ENCODE data around the gene STAT5B. TPM values are rescaled to one million over a fixed set of nuclear protein-coding genes. Genes with fewer than 3 reads are reported as not detected.
"Not testable (repeated sequence)": the region's sequence is repeated elsewhere in the genome, so short reads cannot be mapped to it uniquely, and the experiment has no call there.

STAT5B gene
- total RNA-seq, 1 donor from 2014 or later = 184 TPM

GRCh38 chr17:42312035-42312284, 35.8 kb upstream of the STAT5B start:
- intact Hi-C loops (cut with micrococcal nuclease) = loop anchor here (1.0 to 5.0 kb wide), 3 partner anchors 22 to 215 kb away; no protein-coding TSS in a partner anchor
- Mint-ChIP-seq H3K27ac (peak overlapping the region; percentile 77), H3K27me3 (no peaks in the 10 kb centered on the region), H3K9me3 (no peaks in the 10 kb centered on the region), H3K36me3 (ENCODE audit: low read depth) (peaks cover 79% of the 10 kb centered on the region), H3K4me3 (peak overlapping the region; percentile 81), H3K4me1 (peaks cover 60% of the 10 kb centered on the region)
- peak; percentile 62 for DNase-seq

GRCh38 chr17:42311240-42312034, 35.2 kb upstream of the STAT5B start:
- H3K27ac Mint-ChIP-seq = peak overlapping the region; percentile 77
- DNase-seq = peak; percentile 66
- no peaks in the 10 kb centered on the region for H3K9me3 Mint-ChIP-seq
- peaks cover 61% of the 10 kb centered on the region for H3K4me1 Mint-ChIP-seq
- intact Hi-C loops (cut with micrococcal nuclease) = loop anchor here (1.0 to 5.0 kb wide), 3 partner anchors 21 to 216 kb away; no protein-coding TSS in a partner anchor
- H3K36me3 Mint-ChIP-seq (ENCODE audit: low read depth) = peaks cover 77% of the 10 kb centered on the region
- H3K27me3 Mint-ChIP-seq = no peaks in the 10 kb centered on the region
- peak overlapping the region; percentile 81 for H3K4me3 Mint-ChIP-seq

GRCh38 chr17:42310787-42311215, 34.6 kb upstream of the STAT5B start:
- DNase-seq = peak; percentile 65
- Mint-ChIP-seq H3K36me3 (ENCODE audit: low read depth) (peaks cover 81% of the 10 kb centered on the region), H3K9me3 (no peaks in the 10 kb centered on the region), H3K27me3 (no peaks in the 10 kb centered on the region), H3K4me3 (peak overlapping the region; percentile 81), H3K27ac (peak overlapping the region; percentile 77), H3K4me1 (peaks cover 63% of the 10 kb centered on the region)
- intact Hi-C loops (cut with micrococcal nuclease) = loop anchor here (5.0 kb wide), 1 partner anchor 216 kb away; no protein-coding TSS in a partner anchor

GRCh38 chr17:42309986-42310786, 34.0 kb upstream of the STAT5B start:
- H3K9me3 Mint-ChIP-seq = no peaks in the 10 kb centered on the region
- H3K4me3 Mint-ChIP-seq = peak overlapping the region; percentile 81
- DNase-seq = no peak
- peaks cover 57% of the 10 kb centered on the region for H3K4me1 Mint-ChIP-seq
- H3K27ac Mint-ChIP-seq = peak overlapping the region; percentile 84
- H3K27me3 Mint-ChIP-seq = no peaks in the 10 kb centered on the region
- intact Hi-C loops (cut with micrococcal nuclease) = loop anchor here (5.0 kb wide), 1 partner anchor 217 kb away; no protein-coding TSS in a partner anchor
- H3K36me3 Mint-ChIP-seq (ENCODE audit: low read depth) = peaks cover 77% of the 10 kb centered on the region

GRCh38 chr17:42309142-42309541, 33.0 kb upstream of the STAT5B start:
- Mint-ChIP-seq H3K27me3 (no peaks in the 10 kb centered on the region), H3K4me1 (peaks cover 59% of the 10 kb centered on the region), H3K36me3 (ENCODE audit: low read depth) (peaks cover 84% of the 10 kb centered on the region), H3K27ac (peak overlapping the region; percentile 84), H3K9me3 (no peaks in the 10 kb centered on the region), H3K4me3 (no peak overlapping the region)
- DNase-seq = no peak
- intact Hi-C loops (cut with micrococcal nuclease) = no loop called here

GRCh38 chr17:42308446-42308845, 32.3 kb upstream of the STAT5B start:
- no peak overlapping the region for H3K4me3 Mint-ChIP-seq
- H3K27ac Mint-ChIP-seq = peak overlapping the region; percentile 67
- intact Hi-C loops (cut with micrococcal nuclease) = loop anchor here (1.0 kb wide), 1 partner anchor 86 kb away; no protein-coding TSS in a partner anchor
- peaks cover 84% of the 10 kb centered on the region for H3K36me3 Mint-ChIP-seq (ENCODE audit: low read depth)
- no peaks in the 10 kb centered on the region for H3K27me3 Mint-ChIP-seq
- peaks cover 57% of the 10 kb centered on the region for H3K4me1 Mint-ChIP-seq
- DNase-seq = no peak
- no peaks in the 10 kb centered on the region for H3K9me3 Mint-ChIP-seq

GRCh38 chr17:42307362-42307927, 31.3 kb upstream of the STAT5B start:
- H3K4me1 Mint-ChIP-seq = peaks cover 50% of the 10 kb centered on the region

GRCh38 chr17:42306385-42306667, 30.1 kb upstream of the STAT5B start:
- H3K4me3 Mint-ChIP-seq = no peak overlapping the region
- peak overlapping the region; percentile 69 for H3K27ac Mint-ChIP-seq
- intact Hi-C loops (cut with micrococcal nuclease) = no loop called here
- peaks cover 44% of the 10 kb centered on the region for H3K4me1 Mint-ChIP-seq
- peaks cover 88% of the 10 kb centered on the region for H3K36me3 Mint-ChIP-seq (ENCODE audit: low read depth)
- H3K9me3 Mint-ChIP-seq = no peaks in the 10 kb centered on the region
- no peak for DNase-seq
- H3K27me3 Mint-ChIP-seq = no peaks in the 10 kb centered on the region

More at GRCh38 chr17:42307362-42307927, 31.3 kb upstream of the STAT5B start:
- Mint-ChIP-seq H3K4me3 (no peak overlapping the region), H3K27ac (peak overlapping the region; percentile 73), H3K27me3 (no peaks in the 10 kb centered on the region), H3K9me3 (no peaks in the 10 kb centered on the region), H3K36me3 (ENCODE audit: low read depth) (peaks cover 85% of the 10 kb centered on the region)
- no peak for DNase-seq
- intact Hi-C loops (cut with micrococcal nuclease) = no loop called here

- Mint-ChIP-seq H3K36me3 (ENCODE audit: low read depth) (peaks cover 88% of the 10 kb centered on the region), H3K9me3 (no peaks in the 10 kb centered on the region), H3K27me3 (no peaks in the 10 kb centered on the region), H3K27ac (peak overlapping the region; percentile 69), H3K4me3 (peak overlapping the region; percentile 17), H3K4me1 (peaks cover 39% of the 10 kb centered on the region)
- intact Hi-C loops (cut with micrococcal nuclease) = no loop called here
- DNase-seq = peak; percentile 74
Measured at GRCh38 chr17:42305543-42306384, 29.6 kb upstream of the STAT5B start.

GRCh38 chr17:42305031-42305330, 28.8 kb upstream of the STAT5B start:
- peaks cover 81% of the 10 kb centered on the region for H3K36me3 Mint-ChIP-seq (ENCODE audit: low read depth)
- intact Hi-C loops (cut with micrococcal nuclease); H3K27me3 Mint-ChIP-seq; H3K4me3 Mint-ChIP-seq; H3K9me3 Mint-ChIP-seq; DNase-seq: not testable (repeated sequence)
- H3K4me1 Mint-ChIP-seq = peaks cover 31% of the 10 kb centered on the region
- peak overlapping the region; percentile 30 for H3K27ac Mint-ChIP-seq

GRCh38 chr17:42304187-42305030, 28.2 kb upstream of the STAT5B start:
- H3K9me3 Mint-ChIP-seq = no peaks in the 10 kb centered on the region
- no peaks in the 10 kb centered on the region for H3K27me3 Mint-ChIP-seq
- H3K4me3 Mint-ChIP-seq = no peak overlapping the region
- no peak for DNase-seq
- H3K27ac Mint-ChIP-seq = peak overlapping the region; percentile 30
- peaks cover 25% of the 10 kb centered on the region for H3K4me1 Mint-ChIP-seq
- intact Hi-C loops (cut with micrococcal nuclease) = no loop called here
- H3K36me3 Mint-ChIP-seq (ENCODE audit: low read depth) = peaks cover 76% of the 10 kb centered on the region

GRCh38 chr17:42303694-42304093, 27.5 kb upstream of the STAT5B start:
- H3K4me1 Mint-ChIP-seq = peaks cover 20% of the 10 kb centered on the region
- H3K27ac Mint-ChIP-seq = peak overlapping the region; percentile 29
- peak overlapping the region; percentile 3 for H3K4me3 Mint-ChIP-seq
- no peak for DNase-seq
- H3K9me3 Mint-ChIP-seq = no peaks in the 10 kb centered on the region
- no peaks in the 10 kb centered on the region for H3K27me3 Mint-ChIP-seq
- intact Hi-C loops (cut with micrococcal nuclease) = no loop called here
- peaks cover 73% of the 10 kb centered on the region for H3K36me3 Mint-ChIP-seq (ENCODE audit: low read depth)

GRCh38 chr17:42301022-42301421, 24.8 kb upstream of the STAT5B start:
- H3K27me3 Mint-ChIP-seq = no peaks in the 10 kb centered on the region
- intact Hi-C loops (cut with micrococcal nuclease) = no loop called here
- no peak for DNase-seq
- no peak overlapping the region for H3K4me3 Mint-ChIP-seq
- H3K4me1 Mint-ChIP-seq = peaks cover 22% of the 10 kb centered on the region
- H3K9me3 Mint-ChIP-seq = no peaks in the 10 kb centered on the region
- H3K27ac Mint-ChIP-seq = no peak overlapping the region
- H3K36me3 Mint-ChIP-seq (ENCODE audit: low read depth) = peaks cover 62% of the 10 kb centered on the region

Data from activated CD4-positive, alpha-beta T cell treated with anti-CD3 and anti-CD28 coated beads, Interleukin-2, amount 10 ng/mL, durations not matched to agents 24 days and 14 days (primary cell).